Loucy (cell line): ENCODE results near the gene STARD13.

Experiments used
- EZH2phosphoT487 ChIP-seq: fragments of 200-600 bp; IDR thresholded peaks from 2 replicates; pipeline ENCODE4 v1.6.1; 2018; ENCODE audit warnings: antibody characterized with exemption, mild to moderate bottlenecking, moderate library complexity, borderline replicate concordance
- TF ChIP-seq, protein P1 (sequence below): fragments of 200-600 bp; sonication (generic); conservative IDR thresholded peaks from 2 replicates; pipeline ENCODE4 v1.5.1; 2014; ENCODE audit warnings: mild to moderate bottlenecking, antibody characterized with exemption, low read length

DNA sequence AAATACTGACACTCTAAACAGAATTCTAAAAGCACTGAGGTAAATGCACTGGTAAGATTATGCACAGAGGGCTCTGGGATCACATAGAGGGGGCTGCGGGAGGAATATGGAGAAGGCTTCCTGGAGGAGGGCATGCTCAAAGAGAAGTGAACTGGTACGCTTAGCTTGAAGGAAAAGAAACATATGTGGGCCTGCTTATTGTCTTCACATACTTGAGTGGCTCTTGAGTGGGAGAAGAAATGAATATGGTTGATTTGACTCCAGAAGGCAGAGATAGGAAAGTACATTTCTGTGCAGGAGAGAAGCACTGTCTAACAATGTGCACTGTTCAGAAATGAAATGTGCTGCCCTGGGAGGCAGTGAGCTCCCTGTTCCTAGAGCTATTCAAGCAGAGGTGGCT lies 178.2 kb downstream of the STARD13 start:
- TF ChIP-seq, protein P1, sequence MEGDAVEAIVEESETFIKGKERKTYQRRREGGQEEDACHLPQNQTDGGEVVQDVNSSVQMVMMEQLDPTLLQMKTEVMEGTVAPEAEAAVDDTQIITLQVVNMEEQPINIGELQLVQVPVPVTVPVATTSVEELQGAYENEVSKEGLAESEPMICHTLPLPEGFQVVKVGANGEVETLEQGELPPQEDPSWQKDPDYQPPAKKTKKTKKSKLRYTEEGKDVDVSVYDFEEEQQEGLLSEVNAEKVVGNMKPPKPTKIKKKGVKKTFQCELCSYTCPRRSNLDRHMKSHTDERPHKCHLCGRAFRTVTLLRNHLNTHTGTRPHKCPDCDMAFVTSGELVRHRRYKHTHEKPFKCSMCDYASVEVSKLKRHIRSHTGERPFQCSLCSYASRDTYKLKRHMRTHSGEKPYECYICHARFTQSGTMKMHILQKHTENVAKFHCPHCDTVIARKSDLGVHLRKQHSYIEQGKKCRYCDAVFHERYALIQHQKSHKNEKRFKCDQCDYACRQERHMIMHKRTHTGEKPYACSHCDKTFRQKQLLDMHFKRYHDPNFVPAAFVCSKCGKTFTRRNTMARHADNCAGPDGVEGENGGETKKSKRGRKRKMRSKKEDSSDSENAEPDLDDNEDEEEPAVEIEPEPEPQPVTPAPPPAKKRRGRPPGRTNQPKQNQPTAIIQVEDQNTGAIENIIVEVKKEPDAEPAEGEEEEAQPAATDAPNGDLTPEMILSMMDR = no peak
- TF ChIP-seq EZH2phosphoT487 = no peak
